HEK293 (cell line): ENCODE data around the gene GABRR1.

Experiments used
- CTCF ChIA-PET: fragments of 350-600 bp; formaldehyde crosslinking; extraction: SDS; loops from one replicate; lab custom pipeline; 2021; ENCODE audit warnings: antibody characterized with exemption; lab: Yijun Ruan, JAX
- POLR2A ChIA-PET: fragments of 300-600 bp; formaldehyde crosslinking; extraction: SDS; loops from one replicate; lab custom pipeline; 2020; ENCODE audit warnings: antibody characterized with exemption, inconsistent platforms; lab: Yijun Ruan, JAX
- H3K27ac ChIP-seq: fragments of 200-500 bp; sonication (Bioruptor generic); 2 replicates; pipeline ENCODE4 v1.5.1; 2014; ENCODE audit warnings: low read depth, low read length, control low read depth, inconsistent platforms; ENCODE audit errors: extremely low read depth
- H3K36me3 ChIP-seq, 2 experiments: fragments of 200-500 bp in 1 of 2; sonication (Bioruptor generic) in 1 of 2; 1 replicate in 1 of 2; 2 replicates in 1 of 2; pipeline ENCODE4 v1.5.1; 2014 to 2017; ENCODE audit warnings: inconsistent platforms in 2 of 2, low read length in 2 of 2; ENCODE audit not compliant: control insufficient read depth in 2 of 2, insufficient read depth in 1 of 2
- H3K4me1 ChIP-seq: fragments of 200-500 bp; sonication (Bioruptor generic); 2 replicates; pipeline ENCODE4 v1.5.1; 2014; ENCODE audit warnings: mild to moderate bottlenecking, low read length, inconsistent platforms; ENCODE audit not compliant: control insufficient read depth, insufficient read depth
- H3K4me3 ChIP-seq: 2 replicates; pipeline ENCODE4 v1.5.1; 2011; ENCODE audit warnings: low read depth, mild to moderate bottlenecking, control low read depth, low read length, moderate library complexity
- H3K9me3 ChIP-seq: fragments of 200-500 bp; sonication (Bioruptor generic); 2 replicates; pipeline ENCODE4 v1.5.1; 2014; ENCODE audit warnings: low read depth, low read length, inconsistent platforms; ENCODE audit not compliant: control insufficient read depth, insufficient read depth
- GLI2 ChIP-seq: fragments of 450-650 bp; formaldehyde crosslinking; IDR thresholded peaks from 2 replicates; pipeline ENCODE4; 2017; ENCODE audit warnings: missing biosample characterization, missing genetic modification characterization, low read depth, borderline replicate concordance
- KLF10 ChIP-seq: fragments of 450-650 bp; IDR thresholded peaks from 2 replicates; pipeline ENCODE4 v1.5.1; 2018; ENCODE audit warnings: missing biosample characterization, mild to moderate bottlenecking, missing genetic modification characterization
- SCRT1 ChIP-seq: fragments of 450-650 bp; formaldehyde crosslinking; IDR thresholded peaks from 2 replicates; pipeline ENCODE4 v1.5.1; 2016; ENCODE audit warnings: missing biosample characterization, missing genetic modification characterization, borderline replicate concordance
- SETDB1 ChIP-seq: IDR thresholded peaks from one replicate; pipeline ENCODE4 v1.6.1; 2017; ENCODE audit warnings: mild to moderate bottlenecking, low read length, moderate library complexity, mixed read lengths; ENCODE audit not compliant: insufficient read length
- SP7 ChIP-seq: fragments of 450-650 bp; formaldehyde crosslinking; IDR thresholded peaks from 2 replicates; pipeline ENCODE4 v1.5.1; 2016; ENCODE audit warnings: missing biosample characterization, missing genetic modification characterization
- TSHZ1 ChIP-seq: fragments of 450-650 bp; formaldehyde crosslinking; IDR thresholded peaks from 2 replicates; pipeline ENCODE4 v1.5.1; 2016; ENCODE audit warnings: missing biosample characterization, missing genetic modification characterization, borderline replicate concordance
- ZBTB17 ChIP-seq: fragments of 450-650 bp; formaldehyde crosslinking; IDR thresholded peaks from 2 replicates; pipeline ENCODE4 v1.5.1; 2016; ENCODE audit warnings: missing biosample characterization, missing genetic modification characterization
- ZNF121 ChIP-seq: fragments of 450-650 bp; formaldehyde crosslinking; IDR thresholded peaks from 2 replicates; pipeline ENCODE4 v1.5.1; 2016; ENCODE audit warnings: missing biosample characterization, missing genetic modification characterization
- ZNF146 ChIP-seq: fragments of 450-650 bp; formaldehyde crosslinking; IDR thresholded peaks from 2 replicates; pipeline ENCODE4 v1.5.1; 2016; ENCODE audit warnings: missing biosample characterization, missing genetic modification characterization
- ZNF169 ChIP-seq: fragments of 450-650 bp; formaldehyde crosslinking; IDR thresholded peaks from 2 replicates; pipeline ENCODE4 v1.5.1; 2016; ENCODE audit warnings: missing biosample characterization, missing genetic modification characterization
- ZNF335 ChIP-seq: fragments of 450-650 bp; formaldehyde crosslinking; conservative IDR thresholded peaks from 2 replicates; pipeline ENCODE4 v1.5.1; 2016; ENCODE audit warnings: missing biosample characterization, missing genetic modification characterization
- ZNF341 ChIP-seq: fragments of 450-650 bp; formaldehyde crosslinking; IDR thresholded peaks from 2 replicates; pipeline ENCODE4; 2016; ENCODE audit warnings: low read depth, missing biosample characterization, missing genetic modification characterization
- ZNF416 ChIP-seq: fragments of 450-650 bp; formaldehyde crosslinking; IDR thresholded peaks from 2 replicates; pipeline ENCODE4 v1.5.1; 2016; ENCODE audit warnings: missing biosample characterization, missing genetic modification characterization
- ZNF423 ChIP-seq: fragments of 450-650 bp; formaldehyde crosslinking; IDR thresholded peaks from 2 replicates; pipeline ENCODE4 v1.5.1; 2016; ENCODE audit warnings: missing biosample characterization, missing genetic modification characterization
- ZNF426 ChIP-seq: fragments of 450-650 bp; formaldehyde crosslinking; IDR thresholded peaks from 2 replicates; pipeline ENCODE4 v1.5.1; 2017; ENCODE audit warnings: missing biosample characterization, missing genetic modification characterization, mild to moderate bottlenecking, inconsistent platforms, moderate library complexity
- ZNF488 ChIP-seq: fragments of 450-650 bp; formaldehyde crosslinking; IDR thresholded peaks from 2 replicates; pipeline ENCODE4 v1.5.1; 2016; ENCODE audit warnings: missing biosample characterization, missing genetic modification characterization
- ZNF530 ChIP-seq: fragments of 450-650 bp; formaldehyde crosslinking; IDR thresholded peaks from 2 replicates; pipeline ENCODE4 v1.5.1; 2016; ENCODE audit warnings: low read depth, missing biosample characterization, missing genetic modification characterization
- ZNF544 ChIP-seq: fragments of 450-650 bp; formaldehyde crosslinking; IDR thresholded peaks from 2 replicates; pipeline ENCODE4 v1.5.0; 2017; ENCODE audit warnings: missing biosample characterization, missing genetic modification characterization
- ZNF555 ChIP-seq: fragments of 450-650 bp; formaldehyde crosslinking; conservative IDR thresholded peaks from 2 replicates; pipeline ENCODE4 v1.5.1; 2017; ENCODE audit warnings: missing biosample characterization, mild to moderate bottlenecking, missing genetic modification characterization, inconsistent platforms
- ZNF600 ChIP-seq: fragments of 450-650 bp; formaldehyde crosslinking; IDR thresholded peaks from 2 replicates; pipeline ENCODE4 v1.5.1; 2016; ENCODE audit warnings: missing biosample characterization, missing genetic modification characterization
- ZNF621 ChIP-seq: fragments of 450-650 bp; formaldehyde crosslinking; IDR thresholded peaks from 2 replicates; pipeline ENCODE4 v1.5.1; 2017; ENCODE audit warnings: missing biosample characterization, missing genetic modification characterization
- ZNF654 ChIP-seq: fragments of 450-650 bp; formaldehyde crosslinking; IDR thresholded peaks from 2 replicates; pipeline ENCODE4 v1.5.1; 2016; ENCODE audit warnings: low read depth, missing biosample characterization, missing genetic modification characterization
- ZNF664 ChIP-seq: fragments of 450-650 bp; formaldehyde crosslinking; IDR thresholded peaks from 2 replicates; pipeline ENCODE4 v1.5.1; 2016; ENCODE audit warnings: missing biosample characterization, missing genetic modification characterization
- ZNF776 ChIP-seq: fragments of 450-650 bp; formaldehyde crosslinking; IDR thresholded peaks from 2 replicates; pipeline ENCODE4 v1.5.0; 2017; ENCODE audit warnings: missing biosample characterization, missing genetic modification characterization, borderline replicate concordance
- ZNF792 ChIP-seq: fragments of 450-650 bp; formaldehyde crosslinking; IDR thresholded peaks from 2 replicates; pipeline ENCODE4 v1.5.1; 2016; ENCODE audit warnings: missing biosample characterization, missing genetic modification characterization
- ZNF843 ChIP-seq: fragments of 450-650 bp; formaldehyde crosslinking; IDR thresholded peaks from 2 replicates; pipeline ENCODE4 v1.5.1; 2016; ENCODE audit warnings: missing biosample characterization, missing genetic modification characterization
- ZSCAN18 ChIP-seq: fragments of 450-650 bp; formaldehyde crosslinking; IDR thresholded peaks from 2 replicates; pipeline ENCODE4 v1.5.1; 2016; ENCODE audit warnings: missing biosample characterization, missing genetic modification characterization

GABRR1 gene

GRCh38 chr6:89208551-89208950 lies 8.6 kb downstream of the GABRR1 start:
- Histone ChIP-seq H3K4me1 (peaks cover 7% of the 10 kb centered on the region), H3K4me3 (no peak overlapping the region), H3K27ac (no peak overlapping the region), H3K9me3 (no peaks in the 10 kb centered on the region), H3K36me3 (no peaks in the 10 kb centered on the region)
- TF ChIP-seq ZNF600 (tag by site-specific recombination) (peak; percentile 49), ZBTB17 (tag by site-specific recombination) (no peak), ZNF426 (tag by site-specific recombination) (no peak), SETDB1 (no peak), ZNF621 (no peak), SP7 (tag by site-specific recombination) (no peak)
- CTCF ChIA-PET, result interaction anchor here (0.8 to 1.8 kb wide), 3 partner anchors 19 to 87 kb away, joined by 3 to 4 read pairs (median 4); no protein-coding TSS in a partner anchor
- POLR2A ChIA-PET, result no interaction called here

- Histone ChIP-seq H3K4me1 (peaks cover 7% of the 10 kb centered on the region), H3K27ac (no peak overlapping the region), H3K9me3 (no peaks in the 10 kb centered on the region), H3K4me3 (no peak overlapping the region), H3K36me3 (no peaks in the 10 kb centered on the region)
- ChIA-PET CTCF (no interaction called here), POLR2A (no interaction called here)
- no peak for TF ChIP-seq ZNF664 (tag by site-specific recombination)
- TF ChIP-seq ZNF146, result no peak
- TF ChIP-seq ZNF792 (tag by site-specific recombination), result no peak
- no peak for TF ChIP-seq SETDB1
These were observed 11.3 kb downstream of the GABRR1 start for GRCh38 chr6:89205819-89206218.

- Histone ChIP-seq H3K4me3 (no peak overlapping the region), H3K4me1 (0 out of 2 replicates have a peak, but pooled peaks cover under 1% of the 10 kb centered on the region), H3K9me3 (no peaks in the 10 kb centered on the region), H3K27ac (no peak overlapping the region), H3K36me3 (no peaks in the 10 kb centered on the region)
- ChIA-PET POLR2A (interaction anchor here (1.1 kb wide), 1 partner anchor 123 kb away, joined by 3 read pairs; the partner anchor contains the start of gene PNRC1), CTCF (interaction anchor here (1.7 kb wide), 1 partner anchor 221 kb away, joined by 5 read pairs; no protein-coding TSS in a partner anchor)
- no peak for TF ChIP-seq KLF10 (tag by site-specific recombination)
- TF ChIP-seq ZNF843 (tag by site-specific recombination), result no peak
- TF ChIP-seq ZNF544 (tag by site-specific recombination), result no peak
- TF ChIP-seq ZNF488 (tag by site-specific recombination), result no peak
- TF ChIP-seq ZNF341, result no peak
- no peak for TF ChIP-seq ZNF416
- no peak for TF ChIP-seq ZNF121 (tag by site-specific recombination)
- no peak for TF ChIP-seq ZNF423 (tag by site-specific recombination)
- TF ChIP-seq TSHZ1 (tag by site-specific recombination), result no peak
- TF ChIP-seq SCRT1 (tag by site-specific recombination), result no peak
- TF ChIP-seq ZNF335 (tag by site-specific recombination), result no peak
- no peak for TF ChIP-seq ZNF530 (tag by site-specific recombination)
- TF ChIP-seq ZNF776, result no peak
- no peak for TF ChIP-seq ZNF621
- no peak for TF ChIP-seq ZSCAN18 (tag by site-specific recombination)
- no peak for TF ChIP-seq ZNF654
- TF ChIP-seq ZNF169 (tag by site-specific recombination), result no peak
- TF ChIP-seq GLI2 (tag by site-specific recombination), result no peak
- TF ChIP-seq ZNF555 (tag by site-specific recombination), result no peak
These were observed 13.1 kb downstream of the GABRR1 start for GRCh38 chr6:89204096-89204495.
